ENCODE data around the gene DHX57.

Gene DHX57

DNA sequence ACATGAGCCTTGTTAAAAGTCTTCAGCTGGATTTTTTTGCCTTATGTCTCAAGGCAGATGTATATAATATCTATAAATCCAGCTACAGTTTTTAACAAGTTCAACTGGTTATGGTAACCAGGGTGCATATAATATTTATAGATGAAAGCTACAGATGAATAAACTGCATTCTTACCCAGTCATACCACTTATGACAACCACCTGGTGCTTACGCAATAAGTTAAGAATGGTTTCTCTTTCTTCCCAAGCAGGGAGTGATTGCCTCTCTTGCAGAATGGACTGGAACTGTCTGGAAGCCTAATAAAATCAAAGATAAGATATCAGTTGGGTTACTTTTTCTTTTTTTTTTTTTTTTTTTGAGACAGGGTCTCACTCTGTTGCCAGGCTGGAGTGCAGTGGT lies 19.6 kb downstream of the DHX57 start:
- in situ Hi-C loops (cut with MboI; ENCODE audit: low sequenced_read_pairs, unreplicated experiment) = no loop called here
- TF ChIP-seq, protein P1, sequence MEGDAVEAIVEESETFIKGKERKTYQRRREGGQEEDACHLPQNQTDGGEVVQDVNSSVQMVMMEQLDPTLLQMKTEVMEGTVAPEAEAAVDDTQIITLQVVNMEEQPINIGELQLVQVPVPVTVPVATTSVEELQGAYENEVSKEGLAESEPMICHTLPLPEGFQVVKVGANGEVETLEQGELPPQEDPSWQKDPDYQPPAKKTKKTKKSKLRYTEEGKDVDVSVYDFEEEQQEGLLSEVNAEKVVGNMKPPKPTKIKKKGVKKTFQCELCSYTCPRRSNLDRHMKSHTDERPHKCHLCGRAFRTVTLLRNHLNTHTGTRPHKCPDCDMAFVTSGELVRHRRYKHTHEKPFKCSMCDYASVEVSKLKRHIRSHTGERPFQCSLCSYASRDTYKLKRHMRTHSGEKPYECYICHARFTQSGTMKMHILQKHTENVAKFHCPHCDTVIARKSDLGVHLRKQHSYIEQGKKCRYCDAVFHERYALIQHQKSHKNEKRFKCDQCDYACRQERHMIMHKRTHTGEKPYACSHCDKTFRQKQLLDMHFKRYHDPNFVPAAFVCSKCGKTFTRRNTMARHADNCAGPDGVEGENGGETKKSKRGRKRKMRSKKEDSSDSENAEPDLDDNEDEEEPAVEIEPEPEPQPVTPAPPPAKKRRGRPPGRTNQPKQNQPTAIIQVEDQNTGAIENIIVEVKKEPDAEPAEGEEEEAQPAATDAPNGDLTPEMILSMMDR (IDR thresholded peaks at IDR 0.05; ENCODE audit: borderline replicate concordance, control extremely low read depth, extremely low read depth, insufficient read depth, missing control alignments) = no peak
- no peak for DNase-seq (ENCODE audit: low spot score)

DNA sequence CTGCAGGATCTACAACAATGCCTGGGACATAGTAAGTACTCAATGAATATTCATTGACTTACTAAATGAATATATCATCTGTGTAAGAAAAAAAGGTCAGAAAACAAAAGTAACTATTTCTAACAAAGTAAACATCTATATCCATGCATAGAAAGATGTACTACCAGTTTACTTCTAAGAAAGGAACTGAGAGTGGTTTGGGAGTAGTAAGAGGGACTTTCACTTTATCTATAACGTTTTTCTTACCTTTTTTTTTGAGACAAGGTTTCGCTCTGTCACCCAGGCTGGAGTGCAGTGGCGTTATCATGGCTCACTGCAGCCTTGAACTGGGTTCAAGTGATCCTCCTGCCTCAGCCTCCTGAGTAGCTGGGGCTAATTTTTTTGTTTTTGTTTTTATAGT lies 25.7 kb downstream of the DHX57 start:
- peak; percentile 59 for DNase-seq (ENCODE audit: low spot score)
- in situ Hi-C loops (cut with MboI; ENCODE audit: low sequenced_read_pairs, unreplicated experiment) = no loop called here
- TF ChIP-seq, protein P1 (IDR thresholded peaks at IDR 0.05; ENCODE audit: borderline replicate concordance, control extremely low read depth, extremely low read depth, insufficient read depth, missing control alignments) = no peak

DNA sequence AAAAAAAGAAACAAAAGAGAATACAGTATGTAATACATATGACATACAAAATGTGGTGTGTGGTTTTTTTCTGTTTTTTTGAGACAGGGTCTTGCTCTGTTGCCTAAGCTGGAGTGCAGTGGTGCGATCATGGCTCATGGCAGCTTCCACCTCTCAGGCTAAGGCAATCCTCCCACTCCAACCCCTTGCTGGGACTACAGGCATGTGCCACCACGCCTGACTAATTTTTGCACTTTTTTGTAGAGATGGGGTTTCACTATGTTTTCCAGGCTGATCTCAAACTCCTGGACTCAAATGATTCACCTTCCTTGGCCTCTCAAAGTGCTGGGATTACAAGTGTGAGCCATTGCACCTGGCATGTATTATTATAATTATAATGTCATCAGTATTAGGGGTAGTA lies 38.9 kb downstream of the DHX57 start:
- TF ChIP-seq, protein P1 (IDR thresholded peaks at IDR 0.05; ENCODE audit: borderline replicate concordance, control extremely low read depth, extremely low read depth, insufficient read depth, missing control alignments) = no peak
- DNase-seq (ENCODE audit: low spot score) = no peak
- in situ Hi-C loops (cut with MboI; ENCODE audit: low sequenced_read_pairs, unreplicated experiment) = no loop called here

DNA sequence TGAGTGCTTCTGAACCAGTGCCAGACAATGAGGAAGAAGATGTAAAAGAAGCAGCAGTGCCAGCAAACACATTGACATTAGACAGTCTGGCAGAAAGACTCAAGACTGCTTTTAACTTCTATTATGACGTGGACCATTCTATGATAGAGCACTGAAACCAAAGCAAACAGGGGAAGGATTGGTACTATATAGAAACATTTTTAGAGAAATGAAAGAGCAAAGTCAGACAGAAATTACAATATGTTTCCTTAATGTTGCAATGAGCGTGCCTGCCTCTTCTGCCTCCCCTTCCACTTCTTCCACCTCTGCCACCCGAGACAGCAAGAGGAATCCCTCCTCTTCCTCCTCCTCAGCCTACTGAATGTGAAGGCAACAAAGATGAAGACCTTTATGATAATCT lies 39.7 kb downstream of the DHX57 start:
- in situ Hi-C loops (cut with MboI; ENCODE audit: low sequenced_read_pairs, unreplicated experiment) = no loop called here
- DNase-seq (ENCODE audit: low spot score) = peak; percentile 56
- TF ChIP-seq, protein P1 (IDR thresholded peaks at IDR 0.05; ENCODE audit: borderline replicate concordance, control extremely low read depth, extremely low read depth, insufficient read depth, missing control alignments) = no peak

DNA sequence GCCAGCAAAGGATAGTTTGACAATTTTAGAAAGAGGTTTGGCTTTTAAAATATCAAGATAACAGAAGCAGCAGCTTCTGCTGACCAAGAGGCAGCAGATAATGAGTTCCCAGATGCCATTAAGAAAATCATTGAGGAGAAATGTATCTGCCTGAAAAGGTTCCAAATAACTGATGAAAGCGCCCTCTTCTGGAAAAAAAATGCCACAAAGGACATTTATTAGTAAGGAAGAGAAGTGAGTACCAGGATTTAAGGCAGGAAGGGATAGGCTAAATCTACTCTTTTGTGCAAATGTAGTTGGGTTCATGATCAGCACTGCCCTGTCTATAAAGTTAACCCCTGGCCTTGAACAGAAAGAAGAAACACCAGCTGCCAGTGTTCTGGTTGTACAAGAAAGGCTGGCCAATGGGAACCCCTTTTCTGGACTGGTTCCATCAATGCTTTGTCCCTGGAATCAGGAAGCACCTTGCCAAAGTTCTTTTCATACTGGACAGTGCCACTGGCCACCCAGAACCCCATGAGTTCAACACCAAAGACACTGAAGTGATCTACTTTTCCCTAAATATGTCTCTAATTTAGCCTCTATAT lies 40.6 kb downstream of the DHX57 start:
- no peak for DNase-seq (ENCODE audit: low spot score)
- in situ Hi-C loops (cut with MboI; ENCODE audit: low sequenced_read_pairs, unreplicated experiment) = no loop called here

DNA sequence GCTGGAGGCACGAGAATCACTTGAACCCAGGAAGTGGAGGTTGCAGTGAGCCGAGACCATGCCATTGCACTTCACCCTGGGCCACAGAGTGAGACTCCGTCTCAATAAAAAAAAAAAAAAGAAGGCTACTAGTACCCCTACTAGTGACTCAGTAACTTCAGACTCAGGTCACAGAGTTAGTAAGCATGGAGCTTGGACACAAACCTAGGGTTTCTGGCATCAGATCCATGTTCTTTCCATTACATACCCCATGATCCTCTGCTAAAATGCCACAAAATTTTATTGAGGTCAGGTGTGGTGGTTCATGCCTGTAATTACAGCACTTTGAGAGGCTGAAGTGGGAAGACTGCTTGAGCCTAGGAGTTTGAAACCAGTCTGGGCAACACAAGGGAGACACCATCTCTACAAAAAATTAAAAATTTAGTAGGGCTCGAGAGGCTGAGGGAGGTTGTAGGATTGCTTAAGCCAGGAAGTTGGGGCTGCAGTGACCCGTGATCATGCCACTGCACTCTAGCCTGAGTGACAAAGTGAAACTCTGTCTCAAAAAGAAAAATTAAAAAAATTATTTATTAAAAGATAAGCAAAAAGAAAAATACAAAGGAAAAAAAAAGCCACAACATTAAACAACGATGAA lies 45.1 kb downstream of the DHX57 start:
- no peak for DNase-seq (ENCODE audit: low spot score)
- in situ Hi-C loops (cut with MboI; ENCODE audit: low sequenced_read_pairs, unreplicated experiment) = no loop called here
- TF ChIP-seq, protein P1 (IDR thresholded peaks at IDR 0.05; ENCODE audit: borderline replicate concordance, control extremely low read depth, extremely low read depth, insufficient read depth, missing control alignments) = no peak

More for the DNA sequence above, 40.6 kb downstream of the DHX57 start:
- TF ChIP-seq, protein P1 (IDR thresholded peaks at IDR 0.05; ENCODE audit: borderline replicate concordance, control extremely low read depth, extremely low read depth, insufficient read depth, missing control alignments) = no peak
